ENCODE measurements around the gene MAST4. TPM values are rescaled to one million over a fixed set of nuclear protein-coding genes. Genes with fewer than 3 reads are reported as not detected.

The MAST4 gene
- total and polyA plus RNA-seq, 2 of the 4 experiments (the other 2 are of a cell fraction), result 4.8 to 6.8 TPM

- ATAC-seq (ENCODE audit: low read depth), result no peak
- no peak for DNase-seq
- Histone ChIP-seq H3K18ac (ENCODE audit: low read depth, low read length) (no peak overlapping the region), H2BK20ac (ENCODE audit: low read depth, low read length) (no peak overlapping the region), H2BK120ac (ENCODE audit: low read depth, low read length) (no peak overlapping the region), H3K9ac (ENCODE audit: low read depth, low read length) (no peak overlapping the region), H3K79me1 (ENCODE audit: low read depth in 1 of 2, low read length in 2 of 2) (no peaks in the 10 kb centered on the region), H3K56ac (ENCODE audit: extremely low read depth, insufficient read depth, low read length) (no peak overlapping the region), H3K14ac (replicated peaks; ENCODE audit: low read depth, low read length) (no peak overlapping the region), H2AFZ (replicated peaks; ENCODE audit: low read length, poor library complexity) (no peak overlapping the region), H3K27ac (ENCODE audit: insufficient read depth, low read length) (no peak overlapping the region), H2BK5ac (ENCODE audit: low read depth, low read length, poor library complexity, severe bottlenecking) (no peak overlapping the region), H2AK9ac (replicated peaks; ENCODE audit: low read depth, low read length, poor library complexity) (no peak overlapping the region), H3K4me3 (ENCODE audit: insufficient read depth, low read depth, low read length) (no peak overlapping the region), H3K4me1 (ENCODE audit: control insufficient read depth, insufficient read depth, low read length) (no peaks in the 10 kb centered on the region), H4K5ac (ENCODE audit: low read depth, low read length) (no peak overlapping the region), H3K9me3 (ENCODE audit: control insufficient read depth, insufficient read depth, low read length) (no peaks in the 10 kb centered on the region), H3K4me2 (ENCODE audit: low read depth, low read length) (no peak overlapping the region), H2BK15ac (ENCODE audit: low read depth, low read length) (no peak overlapping the region), H3K27me3 (ENCODE audit: control insufficient read depth, insufficient read depth, low read length) (no peaks in the 10 kb centered on the region; the same call in 1 of the 2 replicates), H3K4ac (ENCODE audit: low read depth, low read length) (no peak overlapping the region), H4K91ac (ENCODE audit: insufficient read depth, low read depth, low read length) (no peak overlapping the region), H4K20me1 (ENCODE audit: insufficient read depth, low read length) (no peaks in the 10 kb centered on the region), H2AK5ac (ENCODE audit: low read depth, low read length) (no peak overlapping the region), H3K23ac (ENCODE audit: low read depth, low read length) (no peak overlapping the region), H3K9me1 (ENCODE audit: insufficient read depth, low read length) (no peaks in the 10 kb centered on the region), H4K8ac (ENCODE audit: low read depth in 2 of 2, low read length in 2 of 2) (no peak overlapping the region), H3K36me3 (ENCODE audit: control insufficient read depth, insufficient read depth, low read length) (no peaks in the 10 kb centered on the region)
- TF ChIP-seq SMC3 (IDR thresholded peaks at IDR 0.05; ENCODE audit: low read depth, low read length) (no peak), RAD21 (IDR thresholded peaks at IDR 0.05; ENCODE audit: low read length) (no peak), FOS (IDR thresholded peaks at IDR 0.05; ENCODE audit: low read depth, low read length) (no peak), CTCF (conservative IDR thresholded peaks at IDR 0.05; ENCODE audit: low read depth, low read length) (no peak), CEBPB (IDR thresholded peaks at IDR 0.05; ENCODE audit: low read depth, low read length) (no peak)
- ChIA-PET POLR2A (ENCODE audit: unreplicated experiment) (no interaction called here), CTCF (no interaction called here)
- 25% methylated on average over 3 of the region's 3 CpGs; no CpG with 5 or more reads in 1 of the 2 experiments for WGBS, 2 experiments (ENCODE audit: extremely low coverage in 2 of 2, insufficient read length in 1 of 2)
- intact Hi-C loops (cut with micrococcal nuclease) (no loop called here), dilution Hi-C loops (cut with HindIII; ENCODE audit: low sequenced_read_pairs, unreplicated experiment) (no loop called here), in situ Hi-C loops (cut with MboI; ENCODE audit: low sequenced_read_pairs) (no loop called here)
- no TSS peak for BruUV-seq (replicated peaks)
These were observed 18.9 kb downstream of the MAST4 start for GRCh38 chr5:66615136-66615535.

Data from IMR-90 (cell line).